ENCODE data around the gene RPP25L.

The RPP25L gene

DNA sequence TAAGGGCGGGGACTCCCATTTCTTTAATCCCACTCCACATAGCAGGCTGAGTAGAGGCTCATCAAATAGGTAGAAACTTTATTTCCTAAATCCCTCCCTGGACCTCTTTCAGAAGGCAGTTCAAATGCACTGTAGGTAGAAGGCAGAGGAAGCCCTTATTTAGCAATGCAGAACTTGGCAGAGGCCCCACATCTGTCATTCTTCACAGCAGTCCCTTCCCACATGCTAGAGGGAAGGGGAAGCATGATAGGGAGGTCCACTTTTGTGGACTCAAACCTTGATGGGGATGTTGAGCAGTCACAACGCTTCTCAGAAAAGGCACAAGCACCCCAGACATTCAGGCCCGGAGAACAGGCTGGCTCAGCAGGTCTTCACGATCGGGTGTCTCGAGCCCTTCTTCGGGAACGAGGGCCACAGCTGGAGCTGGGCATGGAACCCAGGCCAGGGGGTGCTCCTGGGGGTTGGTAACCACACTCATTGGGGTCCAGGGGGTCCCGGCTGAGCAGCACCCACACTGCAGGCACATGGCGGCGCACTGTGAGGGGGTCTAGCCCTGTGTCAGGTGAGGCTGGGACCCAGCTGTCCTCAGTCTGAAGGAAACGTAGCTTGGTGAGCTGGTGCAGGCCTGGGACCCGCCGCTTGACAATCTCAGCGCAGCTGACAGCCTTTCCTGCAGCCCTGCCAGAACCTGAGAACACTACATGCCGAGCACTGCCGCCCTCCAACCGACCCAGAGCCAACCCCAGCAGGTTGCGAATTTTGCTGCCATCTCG lies 1.3 kb downstream of the RPP25L start:
- DNase-seq: no peak

DNA sequence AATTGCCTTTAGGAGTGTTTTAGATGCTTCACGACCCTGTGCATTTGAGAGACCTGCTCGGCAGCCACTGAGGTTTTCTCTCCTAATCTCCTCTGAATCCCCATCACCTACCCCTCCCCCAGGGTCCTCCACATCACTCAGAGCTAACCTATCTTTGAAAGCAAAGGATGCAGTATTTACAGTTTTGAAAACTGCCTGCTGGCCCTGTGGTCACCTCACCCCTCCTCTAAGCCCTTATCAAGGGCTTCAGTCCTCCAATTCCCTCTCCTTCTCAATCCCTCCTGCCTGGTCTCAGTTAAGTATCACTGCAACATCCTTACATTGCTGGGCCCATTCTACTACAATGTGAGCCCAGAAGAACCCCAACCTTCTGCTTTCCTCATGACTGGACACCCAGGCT lies 4.6 kb downstream of the RPP25L start:
- no peak for DNase-seq

DNA sequence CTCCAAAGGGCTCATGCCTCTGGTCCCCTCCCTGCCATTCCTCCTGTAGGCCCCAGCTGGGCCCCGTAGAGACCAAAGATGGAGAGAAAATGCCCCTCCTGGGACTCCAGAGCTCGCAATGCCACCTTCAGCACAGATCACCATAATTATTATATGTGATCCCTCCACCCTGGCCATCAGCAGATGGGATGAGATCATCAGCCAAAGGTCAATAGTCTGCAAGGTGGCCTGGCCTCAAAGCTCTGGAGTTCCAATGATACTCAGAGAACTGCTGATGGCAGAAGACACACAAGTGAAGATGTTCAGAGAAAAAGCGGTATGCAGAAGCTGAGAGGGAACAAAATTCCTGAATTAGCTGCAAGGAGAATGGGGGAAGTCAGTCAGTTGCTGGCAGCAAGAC lies 5.0 kb downstream of the RPP25L start:
- DNase-seq: no peak

DNA sequence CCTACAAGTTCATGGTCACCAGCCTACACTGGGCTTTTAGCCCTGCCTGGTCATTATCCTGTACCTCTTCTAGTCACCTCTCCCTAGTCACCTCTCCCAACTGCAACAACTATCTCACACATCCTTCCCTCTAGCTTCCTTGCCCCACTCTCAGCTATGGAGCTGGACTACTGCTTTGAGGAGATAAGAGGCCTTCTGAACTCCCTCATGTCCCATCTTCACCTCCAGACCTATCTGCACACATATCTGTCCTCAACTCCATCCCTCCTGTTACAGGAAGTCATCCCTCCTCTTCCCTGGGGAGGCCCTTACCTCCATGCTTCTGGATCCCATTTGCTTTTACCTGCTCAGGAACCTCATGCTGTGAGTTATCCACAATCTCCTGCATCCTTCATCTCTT lies 5.7 kb downstream of the RPP25L start:
- no peak for DNase-seq

GRCh38 chr9:34603610-34604231 lies 8.2 kb downstream of the RPP25L start:
- peak; percentile 30 for DNase-seq

DNA sequence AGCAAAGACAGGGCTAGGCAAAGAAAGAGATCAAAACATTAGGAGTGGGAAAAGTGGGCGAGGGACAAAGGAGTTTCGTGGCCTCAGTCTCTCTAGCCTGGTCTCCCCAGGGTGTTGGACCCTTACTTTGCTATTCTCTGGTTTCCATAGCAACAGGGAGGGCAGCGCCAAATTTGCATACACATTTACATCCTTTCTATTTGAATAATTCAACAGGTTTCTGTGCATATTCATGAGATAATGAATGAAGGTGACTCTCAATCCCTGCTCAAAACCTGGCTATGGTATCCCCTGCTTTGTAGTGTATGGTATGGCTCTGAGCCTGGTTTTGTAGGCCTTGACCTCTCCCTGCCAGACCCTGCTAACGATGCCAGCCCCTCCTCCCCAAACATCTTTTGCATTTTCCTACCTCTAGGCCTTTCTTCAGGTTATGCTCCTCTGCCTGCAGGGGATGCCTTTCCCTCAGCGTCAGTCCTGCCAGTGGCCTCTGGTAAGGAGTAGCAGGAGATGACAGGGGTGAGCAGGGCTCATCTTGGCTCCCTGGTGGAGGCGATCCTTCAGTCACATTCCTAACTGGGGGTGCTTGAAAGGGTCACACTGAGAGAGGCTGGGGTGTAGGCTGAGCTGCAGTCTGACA lies 9.8 kb downstream of the RPP25L start:
- DNase-seq: no peak

DNA sequence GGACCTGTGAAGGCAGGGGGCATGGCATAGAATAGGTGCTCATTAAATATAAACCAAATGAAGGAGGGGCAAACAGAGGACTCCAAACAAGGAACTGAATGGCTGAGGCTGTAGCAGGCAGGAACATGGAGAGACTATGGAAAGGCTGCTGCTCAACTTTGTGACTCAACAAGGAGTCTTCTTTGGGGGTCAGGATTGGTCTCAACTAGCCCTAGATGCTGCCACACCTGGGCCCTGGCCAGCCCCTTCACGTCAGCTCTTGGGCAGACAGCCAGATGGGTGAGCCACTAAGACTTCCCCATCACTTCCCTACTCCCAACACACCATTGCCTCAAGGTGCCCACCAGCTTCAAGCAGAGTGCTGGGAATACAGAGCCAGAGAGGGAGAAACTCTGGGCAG lies 11.0 kb downstream of the RPP25L start:
- no peak for DNase-seq

DNA sequence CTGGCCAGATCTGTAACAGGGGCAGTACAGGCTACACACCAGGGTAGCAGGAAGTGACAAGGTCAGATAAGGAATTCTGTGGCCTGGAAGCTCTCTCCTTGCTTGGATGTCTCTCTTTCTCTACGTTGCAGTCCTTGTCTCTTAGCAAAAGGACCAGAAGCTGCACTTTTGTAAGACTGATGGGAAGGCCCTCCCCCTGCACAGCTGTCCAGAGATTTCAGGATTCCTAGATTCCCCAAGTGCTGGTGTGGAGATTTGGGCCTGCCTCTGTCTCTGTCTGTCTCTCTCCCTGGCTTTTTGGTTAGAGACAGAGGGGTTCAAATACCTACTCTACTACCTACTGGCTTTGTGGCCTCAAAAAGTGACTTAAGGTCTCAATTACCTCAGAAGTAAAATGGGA lies 12.4 kb downstream of the RPP25L start:
- DNase-seq: no peak

GRCh38 chr9:34594177-34594576 lies 17.7 kb downstream of the RPP25L start:
- no peak for DNase-seq

DNA sequence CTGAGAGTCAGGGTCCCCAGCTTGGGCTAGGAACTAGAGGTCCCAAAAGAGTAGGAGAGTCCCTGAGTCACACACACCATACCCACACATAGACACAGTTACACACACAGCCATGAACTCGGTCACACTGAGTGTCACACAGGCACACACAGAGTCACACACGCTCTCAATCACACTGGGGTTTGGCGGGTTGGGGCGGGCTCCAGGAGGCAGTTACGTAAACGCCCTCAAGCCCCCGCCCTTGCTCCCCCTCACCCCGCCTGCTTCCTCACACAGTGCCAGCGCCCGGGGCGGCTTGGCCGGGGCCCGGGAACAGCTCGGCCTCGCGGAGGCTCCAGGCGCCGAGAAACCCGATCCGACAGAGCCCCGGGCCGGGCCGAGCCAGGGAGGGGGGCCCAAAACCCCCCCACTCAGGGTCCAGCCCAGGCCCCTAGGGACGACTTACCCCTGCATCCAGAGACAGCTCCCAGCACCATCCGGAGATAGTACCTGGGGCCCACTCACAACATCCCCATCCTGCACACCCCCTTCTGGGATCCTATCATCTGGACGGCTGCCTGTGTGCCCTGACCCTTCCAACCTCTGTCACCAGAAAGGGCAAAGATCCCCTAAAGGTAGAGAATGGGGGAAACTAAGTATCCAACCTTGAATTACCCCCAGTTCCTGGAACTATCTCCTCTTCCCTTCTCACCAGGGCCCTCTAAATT lies 18.8 kb downstream of the RPP25L start:
- no peak for DNase-seq

- DNase-seq: no peak
Measured at GRCh38 chr9:34591917-34592866, 19.7 kb downstream of the RPP25L start.

DNA sequence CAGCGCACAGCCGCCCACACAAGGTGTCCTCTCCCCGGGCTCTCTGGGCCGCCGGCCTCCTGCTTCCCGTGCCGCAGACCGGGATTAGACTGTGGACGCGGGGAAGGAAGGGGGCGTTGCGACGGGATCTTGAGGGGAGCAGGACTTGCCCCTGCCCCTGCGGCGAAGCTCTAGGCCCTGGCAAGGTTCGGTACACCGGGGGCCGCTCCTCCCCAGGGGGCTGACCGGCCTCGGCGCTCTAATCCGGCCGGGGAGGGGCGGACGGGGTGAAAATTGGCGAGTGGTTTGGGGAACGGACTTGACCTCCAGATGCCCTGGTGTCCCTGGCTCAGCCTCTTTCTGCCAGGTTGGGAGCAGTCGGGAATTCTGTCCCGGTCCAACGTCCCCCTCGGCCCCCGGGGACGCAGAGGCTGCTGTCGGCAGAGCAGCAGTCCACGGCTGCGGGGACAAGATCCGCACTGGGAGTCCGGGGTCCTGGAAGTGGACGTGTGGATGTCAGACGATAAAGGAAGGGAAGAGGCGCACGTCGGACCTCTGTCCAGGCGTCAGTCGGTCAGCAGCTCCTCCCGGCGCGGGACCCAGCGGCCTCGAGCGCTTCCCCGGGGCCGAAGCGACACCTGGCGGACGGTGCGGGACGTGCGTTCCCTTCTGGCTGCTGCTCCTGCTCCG lies 20.5 kb downstream of the RPP25L start:
- no peak for DNase-seq

- DNase-seq: no peak
Measured at GRCh38 chr9:34590381-34591247, 21.3 kb downstream of the RPP25L start.

DNA sequence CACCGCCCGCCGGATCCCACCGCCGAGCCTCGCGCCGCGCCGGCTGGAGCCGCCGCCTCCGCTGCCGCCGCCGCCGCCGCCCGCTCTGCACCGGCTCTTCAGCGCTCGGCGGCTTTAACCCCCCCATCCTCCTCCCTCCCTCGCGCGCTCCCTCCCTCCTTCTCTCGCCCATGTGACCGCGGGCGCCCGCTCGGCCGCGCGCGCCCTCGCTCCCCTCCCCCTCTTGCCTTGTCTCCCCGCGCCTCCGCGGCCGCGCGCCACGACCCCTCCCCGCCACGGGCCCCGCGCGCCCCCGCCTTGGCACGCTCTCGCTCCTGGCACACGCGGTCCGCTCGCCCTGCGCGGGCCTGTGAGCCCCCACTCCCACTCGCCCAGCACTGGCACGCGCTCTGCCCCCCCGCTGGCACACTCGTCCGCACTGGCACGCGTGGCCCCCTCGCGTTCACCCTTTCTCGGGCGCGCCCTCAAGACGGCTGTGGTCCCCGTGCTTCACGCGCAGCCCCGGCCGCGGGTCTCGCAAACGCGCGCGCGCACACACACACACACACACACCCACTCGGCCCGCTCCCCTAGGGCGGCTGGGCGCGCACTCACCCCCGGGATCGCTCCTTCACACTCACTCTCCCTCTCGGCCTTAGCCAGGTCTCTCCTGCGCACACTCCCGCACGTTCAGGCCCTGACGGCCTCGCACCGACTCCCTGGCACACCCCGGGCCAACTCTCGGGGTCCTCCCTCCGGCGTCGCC lies 22.1 kb downstream of the RPP25L start, which contains the start of gene CNTFR:
TSS of gene CNTFR (minus strand) at position 89 of the 745 bp plus-strand sequence. CDS start 20,743 bp downstream, outside the sequence.
- DNase-seq: no peak

- no peak for DNase-seq
Measured at GRCh38 chr9:34588671-34589635, 22.9 kb downstream of the RPP25L start.

- no peak for DNase-seq
Measured at GRCh38 chr9:34587271-34587670, 24.6 kb downstream of the RPP25L start.

DNA sequence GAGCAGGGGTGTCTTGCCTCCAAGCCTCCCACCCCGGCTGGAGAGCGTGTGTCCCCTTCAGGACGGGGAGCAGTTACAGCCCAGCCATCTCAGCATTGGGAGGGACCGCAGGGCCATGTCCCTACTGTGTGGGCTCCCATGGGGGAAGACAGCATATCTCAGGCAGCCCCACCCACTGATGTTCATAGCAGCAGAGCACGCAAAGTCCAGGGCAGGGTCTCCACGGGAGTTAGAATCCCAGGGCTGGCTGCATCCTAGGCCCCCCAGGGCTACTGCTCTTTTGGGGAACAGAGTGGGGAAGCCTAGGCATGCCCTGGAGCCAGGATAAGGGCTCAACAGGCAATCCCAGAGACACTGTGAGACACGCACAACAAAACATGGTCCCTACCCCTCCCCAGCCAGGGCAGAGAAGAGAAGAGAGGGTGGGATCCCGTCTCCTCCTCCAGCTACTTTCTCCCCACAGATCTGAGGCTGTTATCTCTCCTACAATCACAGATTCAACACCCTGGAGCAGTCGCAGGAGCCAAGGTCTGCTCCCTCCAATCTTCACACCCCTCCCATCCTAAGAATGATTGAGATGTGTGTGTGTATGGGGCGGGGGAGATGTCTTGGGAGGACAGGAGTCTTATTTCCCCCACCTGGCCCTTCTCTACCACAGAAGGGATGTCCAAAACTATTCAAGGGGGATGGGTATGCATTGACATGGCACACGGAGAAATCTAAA lies 25.8 kb downstream of the RPP25L start:
- no peak for DNase-seq

- DNase-seq: no peak
Measured at GRCh38 chr9:34584970-34585369, 26.9 kb downstream of the RPP25L start.
